OCI-LY3 (cell line): ENCODE results near the gene ADIPOR2.

ENCODE experiments used
- EZH2phosphoT487 ChIP-seq: fragments of 200-600 bp; shearing (Covaris generic); IDR thresholded peaks from 2 replicates; pipeline ENCODE4 v1.6.1; 2018; ENCODE audit warnings: antibody characterized with exemption, mixed run types, low read depth
- TF ChIP-seq, protein P1 (sequence below): fragments of 200-600, 300-600 bp; sonication (generic); IDR thresholded peaks from 2 replicates; pipeline ENCODE4 v1.5.1; 2014; ENCODE audit warnings: antibody characterized with exemption, low read length, low read depth

DNA sequence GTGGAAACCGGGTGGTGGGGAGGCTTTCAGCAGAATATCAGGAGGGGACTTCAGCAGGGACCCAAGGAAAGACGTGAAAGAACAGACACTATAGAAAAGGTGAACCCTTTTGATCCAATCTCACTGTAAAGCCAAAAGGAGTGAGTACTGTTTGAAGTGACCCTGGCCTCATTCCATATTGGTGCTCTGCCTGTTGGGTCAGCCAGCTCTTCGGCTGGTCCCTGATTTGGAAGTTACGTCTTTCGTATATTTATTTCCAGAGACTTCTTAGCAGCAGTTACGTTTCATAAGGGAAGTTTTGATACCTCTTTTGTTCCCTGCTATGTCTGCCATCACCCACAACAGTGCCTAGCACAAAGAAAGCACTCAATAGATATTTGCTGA, 39.9 kb upstream of the ADIPOR2 start:
- TF ChIP-seq, protein P1, sequence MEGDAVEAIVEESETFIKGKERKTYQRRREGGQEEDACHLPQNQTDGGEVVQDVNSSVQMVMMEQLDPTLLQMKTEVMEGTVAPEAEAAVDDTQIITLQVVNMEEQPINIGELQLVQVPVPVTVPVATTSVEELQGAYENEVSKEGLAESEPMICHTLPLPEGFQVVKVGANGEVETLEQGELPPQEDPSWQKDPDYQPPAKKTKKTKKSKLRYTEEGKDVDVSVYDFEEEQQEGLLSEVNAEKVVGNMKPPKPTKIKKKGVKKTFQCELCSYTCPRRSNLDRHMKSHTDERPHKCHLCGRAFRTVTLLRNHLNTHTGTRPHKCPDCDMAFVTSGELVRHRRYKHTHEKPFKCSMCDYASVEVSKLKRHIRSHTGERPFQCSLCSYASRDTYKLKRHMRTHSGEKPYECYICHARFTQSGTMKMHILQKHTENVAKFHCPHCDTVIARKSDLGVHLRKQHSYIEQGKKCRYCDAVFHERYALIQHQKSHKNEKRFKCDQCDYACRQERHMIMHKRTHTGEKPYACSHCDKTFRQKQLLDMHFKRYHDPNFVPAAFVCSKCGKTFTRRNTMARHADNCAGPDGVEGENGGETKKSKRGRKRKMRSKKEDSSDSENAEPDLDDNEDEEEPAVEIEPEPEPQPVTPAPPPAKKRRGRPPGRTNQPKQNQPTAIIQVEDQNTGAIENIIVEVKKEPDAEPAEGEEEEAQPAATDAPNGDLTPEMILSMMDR, result no peak
- no peak for TF ChIP-seq EZH2phosphoT487
